Right lobe of liver (tissue), 6 donors: Measurements from ENCODE around the gene RPS4Y2. TPM values are rescaled to one million over a fixed set of nuclear protein-coding genes. Genes with fewer than 3 reads are reported as not detected.

Experiments
- ATAC-seq, 4 donors: fragments of 200-7000 bp; cut with Tn5 transposase; one replicate each; pipeline ENCODE4 v1.9.1; 2020; ENCODE audit warnings: mild to moderate bottlenecking in 4 of 4, moderate library complexity in 4 of 4
- DNase-seq, 3 donors: peaks; one replicate each; pipeline ENCODE4 v3.0.0-alpha.2; 2020
- H3K27ac ChIP-seq, 3 donors: fragments of 200-600 bp; one replicate each; pipeline ENCODE4 v1.8.0; 2022
- H3K27me3 ChIP-seq, 2 donors: fragments of 200-600 bp; one replicate each; pipeline ENCODE4 v1.8.0; 2022
- H3K36me3 ChIP-seq, 4 donors: fragments of 200-600 bp; sonication (generic) in 1 of 4; one replicate each; pipeline versions ENCODE4 v1.5.1 to v1.8.0; 2017 to 2022; ENCODE audit warnings: control low read depth in 1 of 4
- H3K4me1 ChIP-seq, 4 donors: fragments of 200-600 bp; sonication (generic) in 1 of 4; one replicate each; pipeline versions ENCODE4 v1.5.1 to v1.8.0; 2017 to 2022; ENCODE audit warnings: control low read depth in 1 of 4
- H3K4me3 ChIP-seq, 3 donors: fragments of 200-600 bp; one replicate each; pipeline ENCODE4 v1.8.0; 2022
- H3K9me3 ChIP-seq, 4 donors: fragments of 200-600 bp; sonication (generic) in 1 of 4; one replicate each; pipeline versions ENCODE4 v1.5.1 to v1.8.0; 2017 to 2022; ENCODE audit warnings: control low read depth in 1 of 4
- POLR2A ChIP-seq: fragments of 450-650 bp; IDR thresholded peaks from one replicate; pipeline ENCODE4 v1.6.1; 2017; ENCODE audit warnings: antibody characterized with exemption, mild to moderate bottlenecking
- WGBS: methylation state at CpG from one replicate; pipeline ENCODE4 v1.1.6; 2018; ENCODE audit warnings: low coverage, low lambda C conversion rate; ENCODE audit not compliant: insufficient coverage; ENCODE audit errors: missing lambda C conversion rate; 5-methylcytosine and 5-hydroxymethylcytosine counted together
- intact Hi-C, 2 donors: fragments of 100-400 bp; cut with DNase I; formaldehyde crosslinking; loops; one replicate each; pipeline versions ENCODE4 v1.11.2 to v1.14.1; 2022
- long read RNA-seq: library from polyadenylated mRNA; unstranded; transcript quantifications from one replicate; pipeline ENCODE4 v2.0.0, GENCODE V29; 2019
- total RNA-seq, 6 experiments: library from RNA; depleted of rRNA in 2 of 6; stranded (reverse); fragments of >200 nt in 2 of 6; fragmentation: NEBNext Ultra II Directional in 3 of 6; extraction: Animal tissue kit (Norgen Biotek cat#: 25700) in 3 of 6; gene quantifications; one replicate each; pipeline versions ENCODE4 v1.1.0 to v1.2.4, GENCODE V29; 2016 to 2023
- TF ChIP-seq, protein P1 (sequence below), 4 donors: fragments of 200-600 bp in 3 of 4; fragments of 450-650 bp in 1 of 4; IDR thresholded peaks; one replicate each; pipeline versions ENCODE4 v1.5.1 to v1.8.0; 2016 to 2022; ENCODE audit warnings: antibody characterized with exemption in 4 of 4, mild to moderate bottlenecking in 2 of 4
- donor health status: DM: no; HTN: yes; CAD: no.
- donor health status: DM: no; HTN: no; CAD: no.
- donor health status: DM: no; HTN: no; CAD: no.
- donor health status: DM: no; HTN: yes; CAD: no.
- donor health status: DM: no; HTN: yes; CAD: no.

Gene RPS4Y2
- not detected for total RNA-seq
- long read RNA-seq = 0 reads

DNA sequence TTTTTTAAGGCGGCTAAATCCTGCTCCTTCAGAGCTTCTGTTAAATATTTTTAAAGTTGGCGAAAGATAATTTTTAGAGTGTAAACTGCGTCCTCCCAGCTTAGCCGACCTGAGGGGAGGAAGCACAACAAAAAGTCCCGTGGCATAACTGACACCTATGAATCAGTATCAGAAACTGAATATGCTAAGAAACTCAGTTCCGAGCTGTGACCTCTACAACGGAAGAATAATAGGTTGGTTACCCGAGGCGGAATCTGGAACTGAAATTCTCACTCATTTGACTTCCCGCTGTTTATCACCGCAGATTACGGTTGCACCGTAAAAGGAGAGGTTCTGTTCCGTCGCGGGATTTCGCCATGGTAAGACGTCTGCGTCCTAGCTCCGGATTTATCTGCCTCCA is at the start of gene RPS4Y2:
Gene RPS4Y2, plus strand, starts transcription at position 301 of the 400 bp plus-strand sequence. Its CDS starts 56 bp downstream, at position 357.
- no peak for TF ChIP-seq POLR2A
- TF ChIP-seq, protein P1, sequence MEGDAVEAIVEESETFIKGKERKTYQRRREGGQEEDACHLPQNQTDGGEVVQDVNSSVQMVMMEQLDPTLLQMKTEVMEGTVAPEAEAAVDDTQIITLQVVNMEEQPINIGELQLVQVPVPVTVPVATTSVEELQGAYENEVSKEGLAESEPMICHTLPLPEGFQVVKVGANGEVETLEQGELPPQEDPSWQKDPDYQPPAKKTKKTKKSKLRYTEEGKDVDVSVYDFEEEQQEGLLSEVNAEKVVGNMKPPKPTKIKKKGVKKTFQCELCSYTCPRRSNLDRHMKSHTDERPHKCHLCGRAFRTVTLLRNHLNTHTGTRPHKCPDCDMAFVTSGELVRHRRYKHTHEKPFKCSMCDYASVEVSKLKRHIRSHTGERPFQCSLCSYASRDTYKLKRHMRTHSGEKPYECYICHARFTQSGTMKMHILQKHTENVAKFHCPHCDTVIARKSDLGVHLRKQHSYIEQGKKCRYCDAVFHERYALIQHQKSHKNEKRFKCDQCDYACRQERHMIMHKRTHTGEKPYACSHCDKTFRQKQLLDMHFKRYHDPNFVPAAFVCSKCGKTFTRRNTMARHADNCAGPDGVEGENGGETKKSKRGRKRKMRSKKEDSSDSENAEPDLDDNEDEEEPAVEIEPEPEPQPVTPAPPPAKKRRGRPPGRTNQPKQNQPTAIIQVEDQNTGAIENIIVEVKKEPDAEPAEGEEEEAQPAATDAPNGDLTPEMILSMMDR (IDR thresholded peaks at IDR 0.05) = no peak
- Histone ChIP-seq H3K4me3 (no peak within 1 kb of the TSS), H3K4me1 (no peaks in the 10 kb centered on the region), H3K27ac (no peak within 1 kb of the TSS), H3K27me3 (no peaks in the 10 kb centered on the region), H3K9me3 (no peaks in the 10 kb centered on the region), H3K36me3 (no peaks in the 10 kb centered on the region)
- intact Hi-C loops = no loop called here
- no CpG with 5 or more reads among the region's 20 CpGs for WGBS
- ATAC-seq = no peak
- DNase-seq = no peak

DNA sequence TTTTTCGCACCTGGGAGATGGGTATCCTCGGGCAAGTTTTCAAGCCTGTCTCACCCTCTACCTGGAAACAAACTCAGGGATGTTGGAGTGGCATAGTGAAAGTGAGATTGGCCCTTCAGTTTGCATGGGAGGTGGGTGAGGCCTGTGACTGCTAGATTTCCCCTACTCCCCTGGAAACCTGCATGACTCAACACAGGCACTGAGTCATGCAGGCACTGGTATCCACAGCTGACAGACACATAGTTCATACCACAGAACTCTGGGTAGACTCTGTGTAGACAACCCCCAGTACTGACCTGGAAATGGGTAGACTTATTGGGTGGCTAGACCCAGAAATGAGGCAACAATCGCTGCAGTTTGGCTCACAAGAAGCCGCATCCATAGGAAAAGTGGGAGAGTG is 41.5 kb upstream of the RPS4Y2 start:
- H3K36me3 ChIP-seq = no peaks in the 10 kb centered on the region
- H3K9me3 ChIP-seq = no peaks in the 10 kb centered on the region
- intact Hi-C loops = no loop called here
- no peak overlapping the region for H3K4me3 ChIP-seq
- TF ChIP-seq POLR2A = no peak
- TF ChIP-seq, protein P1 (IDR thresholded peaks at IDR 0.05) = no peak
- DNase-seq (no peak), ATAC-seq (no peak)
- WGBS = no CpG with 5 or more reads among the region's 4 CpGs
- no peak overlapping the region for H3K27ac ChIP-seq
- no peaks in the 10 kb centered on the region for H3K27me3 ChIP-seq
- no peaks in the 10 kb centered on the region for H3K4me1 ChIP-seq

DNA sequence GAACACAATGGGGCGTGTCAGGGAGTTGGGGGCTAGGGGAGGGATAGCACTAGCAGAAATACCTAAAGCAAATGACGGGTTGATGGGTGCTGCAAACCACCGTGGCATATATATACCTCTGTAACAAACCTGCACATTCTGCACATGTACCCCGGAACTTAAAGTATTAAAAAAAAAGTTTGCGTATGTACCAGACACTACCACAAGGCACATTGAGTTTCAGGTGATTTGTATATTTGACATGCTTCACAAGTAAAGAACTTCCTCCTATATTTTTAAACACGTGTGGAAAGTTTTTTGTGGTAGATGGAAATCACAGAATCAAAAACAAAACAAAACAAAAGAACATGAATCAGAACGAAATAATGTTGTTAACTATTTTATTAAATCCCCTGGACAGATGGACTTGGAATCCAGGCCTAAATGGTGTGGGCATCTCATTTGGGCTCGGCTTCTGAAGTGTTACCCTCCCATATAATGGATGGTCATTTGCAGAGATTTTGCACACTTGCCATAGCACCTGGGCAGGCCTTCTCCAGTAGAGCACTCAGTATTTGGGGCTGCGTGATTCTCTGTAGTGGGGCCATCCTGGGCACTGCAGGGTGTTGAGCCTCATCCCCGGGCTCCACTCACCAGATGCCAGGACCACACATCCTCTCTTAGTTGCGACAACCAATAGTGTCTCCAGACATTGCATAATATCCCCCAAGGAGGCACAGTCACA is 29.6 kb upstream of the RPS4Y2 start:
- no peaks in the 10 kb centered on the region for H3K27me3 ChIP-seq
- TF ChIP-seq, protein P1 (IDR thresholded peaks at IDR 0.05) = no peak
- TF ChIP-seq POLR2A = no peak
- ATAC-seq (no peak), DNase-seq (no peak)
- no peak overlapping the region for H3K27ac ChIP-seq
- no peaks in the 10 kb centered on the region for H3K36me3 ChIP-seq
- intact Hi-C loops = no loop called here
- no peaks in the 10 kb centered on the region for H3K9me3 ChIP-seq
- no peaks in the 10 kb centered on the region for H3K4me1 ChIP-seq
- WGBS = no CpG with 5 or more reads among the region's 11 CpGs
- H3K4me3 ChIP-seq = no peak overlapping the region

DNA sequence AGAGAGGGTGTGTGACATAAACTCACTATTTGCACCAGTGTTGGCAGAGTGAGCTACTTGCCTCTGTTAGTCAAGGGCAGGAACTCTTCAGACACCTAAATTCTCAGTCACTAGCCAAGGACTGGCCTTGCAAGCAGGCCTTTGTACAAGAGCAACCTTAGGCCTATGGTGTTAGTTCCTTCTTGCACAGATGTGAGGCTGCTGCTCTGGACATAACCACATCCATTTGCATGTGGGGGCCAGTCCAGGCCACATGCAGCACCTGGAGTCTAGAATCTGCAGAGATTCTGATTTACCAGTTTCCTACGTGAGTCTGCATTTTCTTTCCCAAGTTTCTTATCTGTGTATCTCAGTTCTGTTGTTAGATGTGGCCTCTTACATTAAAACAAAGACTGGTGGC is 20.7 kb upstream of the RPS4Y2 start:
- DNase-seq (no peak), ATAC-seq (no peak)
- TF ChIP-seq, protein P1 (IDR thresholded peaks at IDR 0.05) = no peak
- TF ChIP-seq POLR2A = no peak
- no CpG with 5 or more reads among the region's 1 CpG for WGBS
- H3K4me3 ChIP-seq = no peak overlapping the region
- H3K36me3 ChIP-seq = no peaks in the 10 kb centered on the region
- H3K9me3 ChIP-seq = no peaks in the 10 kb centered on the region
- intact Hi-C loops = no loop called here
- H3K27me3 ChIP-seq = no peaks in the 10 kb centered on the region
- no peak overlapping the region for H3K27ac ChIP-seq
- H3K4me1 ChIP-seq = no peaks in the 10 kb centered on the region
